SK-N-MC (cell line): ENCODE results near the gene RNF5.
"Not testable (repeated sequence)": the region's sequence is repeated elsewhere in the genome, so short reads cannot be mapped to it uniquely, and the experiment has no call there.

Experiments
- DNase-seq: peaks from one replicate; pipeline ENCODE4 v3.0.0-alpha.2; 2011; ENCODE audit warnings: low read depth, low spot score
- H3K27ac ChIP-seq: fragments of 200-600 bp; sonication (generic); 2 replicates; pipeline ENCODE4 v1.5.1; 2016; ENCODE audit warnings: mixed run types
- H3K36me3 ChIP-seq: fragments of 200-600 bp; sonication (generic); 2 replicates; pipeline ENCODE4 v1.6.1; 2017; ENCODE audit warnings: antibody characterized with exemption, low read length, mixed read lengths; ENCODE audit not compliant: insufficient read depth
- H3K4me3 ChIP-seq: fragments of 200-600 bp; sonication (generic); 2 replicates; pipeline ENCODE4 v1.5.1; 2016
- H3K9ac ChIP-seq: fragments of 200-600 bp; sonication (generic); 2 replicates; pipeline ENCODE4 v1.8.0; 2017; ENCODE audit warnings: mixed run types, mixed read lengths; ENCODE audit not compliant: insufficient read length
- H3K9me3 ChIP-seq: fragments of 200-600 bp; sonication (generic); 2 replicates; pipeline ENCODE4 v1.6.1; 2017; ENCODE audit warnings: low read depth, mild to moderate bottlenecking, antibody characterized with exemption, low read length, moderate library complexity, mixed read lengths
- EZH2 ChIP-seq: fragments of 200-600 bp; sonication (generic); IDR thresholded peaks from one replicate; pipeline ENCODE4 v1.6.1; 2017; ENCODE audit warnings: antibody characterized with exemption
- FOXP2 ChIP-seq: optimal IDR thresholded peaks from 2 replicates; pipeline ENCODE3; 2011; ENCODE audit warnings: mild to moderate bottlenecking, moderate library complexity; ENCODE audit not compliant: insufficient read depth; ENCODE audit errors: extremely low read length, control extremely low read depth
- POLR2AphosphoS5 ChIP-seq: IDR thresholded peaks from 2 replicates; pipeline ENCODE4 v1.6.1; 2012; ENCODE audit warnings: mild to moderate bottlenecking, low read depth, low read length, borderline replicate concordance

The RNF5 gene

DNA sequence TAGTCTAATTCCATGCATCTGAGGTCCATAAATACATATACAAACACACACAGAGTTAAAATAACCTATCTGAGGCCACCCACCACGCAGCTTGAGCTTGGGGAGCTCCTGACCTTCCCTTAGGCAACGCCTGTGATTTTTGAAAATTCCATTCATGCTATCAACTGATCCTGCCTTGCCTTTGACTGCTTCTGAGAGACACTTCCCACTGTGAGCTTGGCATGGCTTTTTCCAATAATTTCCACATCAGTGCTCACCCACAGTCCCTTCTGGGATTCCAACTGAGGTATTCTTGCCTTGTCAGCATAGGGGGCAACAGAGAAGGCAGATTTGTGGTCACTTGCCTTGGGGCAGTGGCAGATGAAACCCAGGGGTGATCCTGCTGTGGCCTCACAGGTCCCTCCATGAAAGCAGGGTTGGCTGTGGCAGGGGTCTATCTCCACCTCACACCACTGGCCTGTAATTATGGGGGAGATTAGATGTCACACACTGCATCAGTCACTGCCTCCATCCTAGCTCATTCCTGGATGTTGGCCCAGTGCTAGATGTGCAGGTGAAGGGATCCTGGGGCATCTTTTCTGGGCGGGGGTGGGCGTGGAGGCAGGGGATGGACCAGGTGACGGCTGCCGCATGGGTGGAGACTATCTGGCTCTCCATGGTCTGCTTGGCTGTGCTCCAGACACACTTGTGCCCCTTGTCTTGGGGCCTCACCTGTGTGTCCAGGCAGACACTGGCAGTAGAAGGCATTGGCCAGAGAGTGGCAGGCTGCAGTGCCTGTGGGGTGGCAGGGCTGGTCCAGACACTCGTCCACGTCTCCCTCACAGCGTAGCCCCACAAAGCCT lies 25.4 kb downstream of the RNF5 start:
- peak; percentile 40 for DNase-seq
- no peak for TF ChIP-seq POLR2AphosphoS5
- no peak for TF ChIP-seq FOXP2
- no peaks in the 10 kb centered on the region for H3K36me3 ChIP-seq
- H3K9ac ChIP-seq, result no peak overlapping the region
- H3K27ac ChIP-seq, result peak overlapping the region; percentile 96
- peak overlapping the region; percentile 64 for H3K4me3 ChIP-seq
- H3K9me3 ChIP-seq, result no peaks in the 10 kb centered on the region

DNA sequence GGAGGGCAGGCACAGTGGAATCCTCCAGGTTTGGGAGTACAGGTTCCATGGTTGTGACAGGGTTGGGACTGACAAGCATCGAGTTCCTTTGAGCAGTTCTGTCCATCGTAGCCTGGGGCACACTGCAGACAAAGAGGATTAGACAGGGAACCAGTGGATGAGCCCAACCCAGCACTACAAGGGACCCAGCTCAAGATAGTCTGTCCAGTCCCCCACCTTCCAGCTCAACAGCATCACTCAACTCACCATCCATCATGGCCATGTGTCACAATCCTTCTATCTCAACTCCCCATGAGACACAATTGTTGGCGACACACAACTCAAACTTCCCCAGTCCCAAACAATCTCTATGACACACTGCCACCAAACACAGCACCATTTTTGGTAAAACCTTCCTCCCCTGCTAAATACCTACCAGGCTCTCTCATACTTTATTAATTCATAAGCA lies 26.1 kb downstream of the RNF5 start:
- TF ChIP-seq FOXP2, result no peak
- TF ChIP-seq POLR2AphosphoS5, result no peak
- TF ChIP-seq EZH2, result no peak
- Histone ChIP-seq H3K9ac (no peak overlapping the region), H3K27ac (peak overlapping the region; percentile 52), H3K36me3 (no peaks in the 10 kb centered on the region), H3K4me3 (no peak overlapping the region), H3K9me3 (no peaks in the 10 kb centered on the region)
- DNase-seq, result no peak

GRCh38 chr6:32208996-32209395 lies 30.8 kb downstream of the RNF5 start:
- H3K9me3 ChIP-seq, result no peaks in the 10 kb centered on the region
- no peak overlapping the region for H3K4me3 ChIP-seq
- no peaks in the 10 kb centered on the region for H3K36me3 ChIP-seq
- DNase-seq, result no peak
- no peak overlapping the region for H3K27ac ChIP-seq
- no peak overlapping the region for H3K9ac ChIP-seq
- TF ChIP-seq EZH2, result no peak
- no peak for TF ChIP-seq FOXP2
- no peak for TF ChIP-seq POLR2AphosphoS5

DNA sequence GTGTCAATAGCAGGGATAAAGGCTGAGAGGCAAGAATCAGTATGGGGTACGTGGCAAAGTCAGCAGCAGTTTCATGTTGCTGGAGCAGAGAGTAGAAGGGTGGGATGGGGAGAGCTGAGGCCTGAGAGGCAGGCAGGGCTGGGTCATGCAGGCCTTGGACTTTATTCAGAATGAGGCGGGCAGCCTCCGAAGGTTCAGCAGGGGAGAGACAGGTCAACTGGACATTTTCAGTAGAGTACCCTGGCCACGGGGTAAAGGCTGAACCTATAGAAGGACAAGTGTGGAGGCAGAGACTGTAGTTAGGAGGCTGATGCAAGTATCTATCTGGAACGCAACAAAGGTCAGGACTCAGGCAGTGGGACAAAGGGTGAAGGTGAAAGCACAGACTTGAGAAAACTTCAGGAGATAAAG lies 32.0 kb downstream of the RNF5 start:
- TF ChIP-seq EZH2 (no peak), POLR2AphosphoS5 (no peak), FOXP2 (no peak)
- no peak for DNase-seq
- no peak overlapping the region for H3K27ac ChIP-seq
- no peaks in the 10 kb centered on the region for H3K36me3 ChIP-seq
- H3K4me3 ChIP-seq, result no peak overlapping the region
- no peaks in the 10 kb centered on the region for H3K9me3 ChIP-seq
- no peak overlapping the region for H3K9ac ChIP-seq

GRCh38 chr6:32211432-32211831 lies 33.2 kb downstream of the RNF5 start:
- H3K4me3 ChIP-seq, DNase-seq, H3K9ac ChIP-seq, H3K36me3 ChIP-seq, H3K9me3 ChIP-seq, H3K27ac ChIP-seq: not testable (repeated sequence)

GRCh38 chr6:32212076-32212760 lies 34.0 kb downstream of the RNF5 start:
- Histone ChIP-seq H3K9me3 (no peaks in the 10 kb centered on the region), H3K9ac (no peak overlapping the region), H3K27ac (0 out of 2 replicates have a peak overlapping the region, but pooled peaks have one; percentile 19), H3K4me3 (no peak overlapping the region), H3K36me3 (no peaks in the 10 kb centered on the region)
- no peak for TF ChIP-seq EZH2
- no peak for TF ChIP-seq POLR2AphosphoS5
- no peak for TF ChIP-seq FOXP2
- DNase-seq, result no peak

DNA sequence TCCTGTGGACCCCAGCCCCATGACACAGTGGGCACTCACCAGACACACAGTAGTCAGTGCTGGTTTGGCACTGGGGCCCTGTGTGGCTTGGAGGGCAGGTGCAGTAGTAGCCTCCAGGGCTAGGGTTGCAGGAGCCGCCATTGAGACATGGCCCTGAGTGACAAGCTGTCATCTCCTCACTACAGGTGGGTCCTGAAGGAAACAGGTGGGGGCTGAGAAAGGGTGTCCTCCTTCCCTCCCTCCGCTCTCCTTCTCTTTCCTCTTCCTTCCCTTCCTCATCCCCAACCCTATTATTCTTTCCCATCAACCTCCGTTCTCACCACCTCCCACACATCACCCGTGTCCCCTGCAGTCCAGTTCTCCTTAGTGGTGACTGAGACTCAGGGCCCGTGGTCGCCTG lies 35.4 kb downstream of the RNF5 start:
- no peak overlapping the region for H3K27ac ChIP-seq
- no peak overlapping the region for H3K9ac ChIP-seq
- DNase-seq, result no peak
- H3K4me3 ChIP-seq, result no peak overlapping the region
- no peaks in the 10 kb centered on the region for H3K9me3 ChIP-seq
- H3K36me3 ChIP-seq, result no peaks in the 10 kb centered on the region
- no peak for TF ChIP-seq POLR2AphosphoS5
- no peak for TF ChIP-seq EZH2
- TF ChIP-seq FOXP2, result no peak

- H3K27ac ChIP-seq, result no peak overlapping the region
- no peaks in the 10 kb centered on the region for H3K9me3 ChIP-seq
- H3K9ac ChIP-seq, result no peak overlapping the region
- TF ChIP-seq FOXP2 (no peak), EZH2 (no peak), POLR2AphosphoS5 (no peak)
- no peak for DNase-seq
- no peak overlapping the region for H3K4me3 ChIP-seq
- H3K36me3 ChIP-seq, result no peaks in the 10 kb centered on the region
Observed at GRCh38 chr6:32214126-32214525, 35.9 kb downstream of the RNF5 start.
